Psoas muscle (tissue), 8 donors: ENCODE data around the gene COL4A1. TPM values are rescaled to one million over a fixed set of nuclear protein-coding genes. Genes with fewer than 3 reads are reported as not detected.

Source experiments
- ATAC-seq, 4 donors: fragments of 200-7000 bp; cut with Tn5 transposase; one replicate each; pipeline ENCODE4 v1.9.1; 2020; ENCODE audit warnings: moderate library complexity in 3 of 4, mild to moderate bottlenecking in 2 of 4
- DNase-seq, 2 donors: peaks; one replicate each; pipeline ENCODE4 v3.0.0-alpha.2; 2020
- H3K27ac ChIP-seq: fragments of 200-600 bp; one replicate; pipeline ENCODE4 v1.8.0; 2022
- H3K27me3 ChIP-seq, 3 donors: fragments of 200-600 bp in 1 of 3; one replicate each; pipeline versions ENCODE4 v1.6.1 to v1.8.0; 2013 to 2022; ENCODE audit warnings: low read length in 2 of 3, mild to moderate bottlenecking in 2 of 3, moderate library complexity in 1 of 3; ENCODE audit not compliant: insufficient read depth in 3 of 3
- H3K36me3 ChIP-seq, 2 donors: fragments of 200-600 bp in 1 of 2; one replicate each; pipeline versions ENCODE4 v1.6.1 to v1.8.0; 2013 to 2022; ENCODE audit warnings: low read depth in 1 of 2, mild to moderate bottlenecking in 1 of 2, moderate library complexity in 1 of 2; ENCODE audit not compliant: insufficient read depth in 1 of 2
- H3K4me1 ChIP-seq: fragments of 200-600 bp; one replicate; pipeline ENCODE4 v1.8.0; 2022
- H3K4me3 ChIP-seq: fragments of 200-600 bp; one replicate; pipeline ENCODE4 v1.8.0; 2022; ENCODE audit warnings: mild to moderate bottlenecking
- H3K9me3 ChIP-seq: fragments of 200-600 bp; one replicate; pipeline ENCODE4 v1.8.0; 2022
- CTCF ChIP-seq: fragments of 200-600 bp; IDR thresholded peaks from one replicate; pipeline ENCODE4 v1.8.0; 2022; ENCODE audit warnings: antibody characterized with exemption
- WGBS, 3 donors: extraction: QIAGEN DNeasy Blood & Tissue Kit; methylation state at CpG; one replicate each; pipeline versions ENCODE4 v1.1.6 to v1.1.7; 2013; 5-methylcytosine and 5-hydroxymethylcytosine counted together
- intact Hi-C, 2 donors: fragments of 100-400 bp; cut with DNase I; formaldehyde crosslinking; loops; one replicate each; pipeline versions ENCODE4 v1.11.0 to v1.14.2; 2022
- polyA plus RNA-seq, 3 donors: library from polyadenylated mRNA; stranded (reverse); fragments of 200-250 nt; gene quantifications; one replicate each; pipeline ENCODE4 v1.2.3, GENCODE V29; 2013
- total RNA-seq, 4 donors: library from RNA; stranded (reverse); fragmentation: NEBNext Ultra II Directional in 2 of 4; extraction: Animal tissue kit (Norgen Biotek cat#: 25700) in 2 of 4; gene quantifications; one replicate each; pipeline versions ENCODE4 v1.2.1 to v1.2.4, GENCODE V29; 2021 to 2023
- donor health status: healthy with polysubstance abuse.
- donor health status: DM: no; HTN: no; CAD: no; lungs with moderate emphysema.
- donor health status: Bipolar disorder and iron deficiency.
- donor health status: healthy.
- donor health status: DM: yes; HTN: yes; CAD: no.
- donor health status: DM: no; HTN: no; CAD: no.
- donor health status: DM: no; HTN: no; CAD: no.
- donor health status: DM: yes; HTN: yes; CAD: no.

The COL4A1 gene
- total and polyA plus RNA-seq, 7 donors: 39.0 to 127 (median 97.0) TPM

GRCh38 chr13:110211735-110212134 lies 95.2 kb downstream of the COL4A1 start:
- Histone ChIP-seq H3K27ac (no peak overlapping the region), H3K4me3 (no peak overlapping the region), H3K4me1 (peaks cover 13% of the 10 kb centered on the region), H3K36me3 (peaks cover 0 to 68% of the 10 kb centered on the region in 2 donors), H3K27me3 (no peaks in the 10 kb centered on the region), H3K9me3 (no peaks in the 10 kb centered on the region)
- DNase-seq (no peak), ATAC-seq (no peak)
- no peak for TF ChIP-seq CTCF
- WGBS, 3 donors: 78 to 83% (median 83%) methylated on average over 6 of the region's 6 CpGs
- intact Hi-C loops: no loop called here

GRCh38 chr13:110211046-110211445 lies 95.9 kb downstream of the COL4A1 start:
- peaks cover 0 to 75% of the 10 kb centered on the region in 2 donors for H3K36me3 ChIP-seq
- no peaks in the 10 kb centered on the region for H3K27me3 ChIP-seq
- H3K4me3 ChIP-seq: no peak overlapping the region
- H3K4me1 ChIP-seq: peaks cover 6% of the 10 kb centered on the region
- 90 to 96% (median 93%) methylated on average over 10 of the region's 10 CpGs for WGBS, 3 donors
- TF ChIP-seq CTCF: no peak
- H3K9me3 ChIP-seq: no peaks in the 10 kb centered on the region
- ATAC-seq (no peak), DNase-seq (no peak)
- intact Hi-C loops: no loop called here
- no peak overlapping the region for H3K27ac ChIP-seq

- intact Hi-C loops: no loop called here
- no peak for ATAC-seq
- Histone ChIP-seq H3K27me3 (no peaks in the 10 kb centered on the region), H3K27ac (no peak overlapping the region), H3K4me3 (no peak overlapping the region), H3K4me1 (peaks cover 1% of the 10 kb centered on the region), H3K9me3 (no peaks in the 10 kb centered on the region), H3K36me3 (peaks cover 0 to 76% of the 10 kb centered on the region in 2 donors)
- TF ChIP-seq CTCF: no peak
- WGBS, 3 donors: 81 to 87% (median 86%) methylated on average over 3 of the region's 3 CpGs
- no peak for DNase-seq
These were observed 96.4 kb downstream of the COL4A1 start for GRCh38 chr13:110210604-110210985.

- no peak for ATAC-seq
- peaks cover 0 to 80% of the 10 kb centered on the region in 2 donors for H3K36me3 ChIP-seq
- TF ChIP-seq CTCF: no peak
- intact Hi-C loops: no loop called here
- H3K4me1 ChIP-seq: no peaks in the 10 kb centered on the region
- no peak overlapping the region for H3K4me3 ChIP-seq
- H3K27me3 ChIP-seq: no peaks in the 10 kb centered on the region
- 85 to 92% (median 87%) methylated on average over 14 of the region's 14 CpGs for WGBS, 3 donors
- no peak overlapping the region for H3K27ac ChIP-seq
- DNase-seq: no peak
- H3K9me3 ChIP-seq: no peaks in the 10 kb centered on the region
These were observed 96.9 kb downstream of the COL4A1 start for GRCh38 chr13:110209950-110210603.

GRCh38 chr13:110208116-110208515 lies 98.8 kb downstream of the COL4A1 start:
- no peaks in the 10 kb centered on the region for H3K27me3 ChIP-seq
- WGBS, 3 donors: 91 to 95% (median 94%) methylated on average over 10 of the region's 10 CpGs
- intact Hi-C loops: no loop called here
- ATAC-seq: no peak
- H3K4me1 ChIP-seq: no peaks in the 10 kb centered on the region
- TF ChIP-seq CTCF: no peak
- no peak for DNase-seq
- no peak overlapping the region for H3K27ac ChIP-seq
- no peaks in the 10 kb centered on the region for H3K9me3 ChIP-seq
- no peak overlapping the region for H3K4me3 ChIP-seq
- peaks cover 0 to 91% of the 10 kb centered on the region in 2 donors for H3K36me3 ChIP-seq
